Smooth muscle cell (in vitro differentiated cells): ENCODE data around the gene PFKFB2. TPM values are rescaled to one million over a fixed set of nuclear protein-coding genes. Genes with fewer than 3 reads are reported as not detected.
A peak's percentile ranks its signal among the peaks of the same experiment; 100 is the strongest.

ENCODE experiments used
- DNase-seq: peaks from one replicate; lab custom pipeline; 2025; ENCODE audit not compliant: unreplicated experiment; lab: John Stamatoyannopoulos, UW
- H2AFZ ChIP-seq: fragments of 200-600 bp; sonication (generic); 2 replicates; pipeline ENCODE4 v1.6.0; 2016; ENCODE audit warnings: antibody characterized with exemption, low read depth, mild to moderate bottlenecking
- H3F3A ChIP-seq: fragments of 200-600 bp; sonication (generic); 2 replicates; pipeline ENCODE4 v1.6.0; 2017; ENCODE audit warnings: antibody characterized with exemption, low read depth
- H3K27ac ChIP-seq: fragments of 200-600 bp; sonication (generic); 2 replicates; pipeline ENCODE4 v1.5.1; 2016; ENCODE audit warnings: low read depth, mild to moderate bottlenecking
- H3K27me3 ChIP-seq: fragments of 200-600 bp; sonication (generic); 2 replicates; pipeline ENCODE4 v1.6.1; 2016; ENCODE audit warnings: low read depth, mild to moderate bottlenecking
- H3K36me3 ChIP-seq: fragments of 200-600 bp; sonication (generic); 2 replicates; pipeline ENCODE4 v1.5.1; 2016; ENCODE audit warnings: low read depth
- H3K4me1 ChIP-seq: fragments of 200-600 bp; sonication (generic); 2 replicates; pipeline ENCODE4 v1.5.1; 2016; ENCODE audit warnings: low read depth
- H3K4me2 ChIP-seq: fragments of 200-600 bp; sonication (generic); 2 replicates; pipeline ENCODE4 v1.6.0; 2016; ENCODE audit warnings: mild to moderate bottlenecking
- H3K4me3 ChIP-seq: fragments of 200-600 bp; sonication (generic); 2 replicates; pipeline ENCODE4 v1.5.1; 2016; ENCODE audit warnings: mild to moderate bottlenecking
- H3K79me2 ChIP-seq: fragments of 200-600 bp; sonication (generic); 2 replicates; pipeline ENCODE4 v1.6.0; 2016; ENCODE audit warnings: low read depth, mild to moderate bottlenecking
- H3K9ac ChIP-seq: fragments of 200-600 bp; sonication (generic); 2 replicates; pipeline ENCODE4 v1.6.0; 2016; ENCODE audit warnings: low read depth
- H3K9me3 ChIP-seq: fragments of 200-600 bp; sonication (generic); replicated peaks from 2 replicates; pipeline ENCODE4 v1.5.1; 2016; ENCODE audit warnings: low read depth
- H4K20me1 ChIP-seq: fragments of 200-600 bp; sonication (generic); 2 replicates; pipeline ENCODE4 v1.6.0; 2016; ENCODE audit warnings: low read depth
- WGBS: methylation state at CpG from one replicate; pipeline ENCODE4 v1.1.7; 2016; ENCODE audit warnings: low lambda C conversion rate; 5-methylcytosine and 5-hydroxymethylcytosine counted together
- polyA plus RNA-seq: library from polyadenylated mRNA; unstranded; fragments of >200 nt; fragmentation: Nextera tagmentation; extraction: Ambion mirVana; gene quantifications from 2 replicates; pipeline ENCODE4 v1.2.1, GENCODE V29; 2016
- total RNA-seq: library from RNA; depleted of rRNA; stranded (reverse); fragments of >200 nt; gene quantifications from 2 replicates; pipeline ENCODE4 v1.2.3, GENCODE V29; 2014
- TF ChIP-seq, protein P1 (sequence below): fragments of 200-600 bp; sonication (generic); IDR thresholded peaks from 2 replicates; pipeline ENCODE4 v1.5.1; 2017; ENCODE audit warnings: borderline replicate concordance, mild to moderate bottlenecking, antibody characterized with exemption; ENCODE audit not compliant: insufficient read depth, poor library complexity, severe bottlenecking

Gene PFKFB2
- total and polyA plus RNA-seq, 2 experiments from 2014 or later = 5.0 to 9.8 TPM

DNA sequence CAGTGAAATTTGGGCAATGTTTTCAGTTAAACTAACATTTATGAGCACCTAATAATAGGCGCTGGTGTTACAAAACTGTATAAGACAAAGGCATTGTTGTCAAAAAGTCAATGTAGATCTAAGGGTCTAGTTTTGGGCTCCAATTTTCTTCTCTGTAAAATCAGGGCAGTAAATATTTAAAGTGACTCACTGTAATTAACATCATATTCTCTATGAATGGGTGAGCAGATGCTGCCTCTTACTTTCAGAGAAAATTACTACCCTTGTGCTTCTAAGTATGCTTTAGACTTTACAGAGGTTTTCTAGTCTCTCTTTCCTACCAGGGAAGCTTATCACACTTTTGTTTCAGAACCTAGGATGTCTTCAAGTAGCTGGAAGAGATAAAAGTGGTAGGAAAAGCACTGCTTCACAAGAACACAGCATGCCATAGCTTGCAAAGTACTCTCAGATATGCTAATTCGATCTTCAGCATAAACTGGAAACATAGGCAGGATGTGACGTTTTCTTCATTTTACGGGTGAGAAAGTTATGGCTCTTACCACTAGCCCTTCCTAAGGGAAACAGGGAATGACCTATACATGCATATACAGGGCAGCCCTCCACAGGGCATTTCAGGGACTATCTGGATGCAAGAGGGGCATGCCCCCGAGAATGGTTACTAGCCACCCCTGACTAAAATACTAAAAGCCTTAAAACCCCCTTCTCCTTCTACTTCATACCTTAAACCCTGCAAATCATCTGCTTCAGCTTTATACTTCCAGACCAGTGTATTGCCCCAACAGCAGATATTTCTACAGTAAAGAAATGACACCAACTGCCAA lies 23.2 kb upstream of the PFKFB2 start:
- no peaks in the 10 kb centered on the region for H3K27me3 ChIP-seq
- no peak for DNase-seq
- peak overlapping the region; percentile 4 for H3K9ac ChIP-seq
- peaks cover 28% of the 10 kb centered on the region for H3K4me1 ChIP-seq
- H4K20me1 ChIP-seq = no peaks in the 10 kb centered on the region
- no peaks in the 10 kb centered on the region for H3K79me2 ChIP-seq
- TF ChIP-seq, protein P1, sequence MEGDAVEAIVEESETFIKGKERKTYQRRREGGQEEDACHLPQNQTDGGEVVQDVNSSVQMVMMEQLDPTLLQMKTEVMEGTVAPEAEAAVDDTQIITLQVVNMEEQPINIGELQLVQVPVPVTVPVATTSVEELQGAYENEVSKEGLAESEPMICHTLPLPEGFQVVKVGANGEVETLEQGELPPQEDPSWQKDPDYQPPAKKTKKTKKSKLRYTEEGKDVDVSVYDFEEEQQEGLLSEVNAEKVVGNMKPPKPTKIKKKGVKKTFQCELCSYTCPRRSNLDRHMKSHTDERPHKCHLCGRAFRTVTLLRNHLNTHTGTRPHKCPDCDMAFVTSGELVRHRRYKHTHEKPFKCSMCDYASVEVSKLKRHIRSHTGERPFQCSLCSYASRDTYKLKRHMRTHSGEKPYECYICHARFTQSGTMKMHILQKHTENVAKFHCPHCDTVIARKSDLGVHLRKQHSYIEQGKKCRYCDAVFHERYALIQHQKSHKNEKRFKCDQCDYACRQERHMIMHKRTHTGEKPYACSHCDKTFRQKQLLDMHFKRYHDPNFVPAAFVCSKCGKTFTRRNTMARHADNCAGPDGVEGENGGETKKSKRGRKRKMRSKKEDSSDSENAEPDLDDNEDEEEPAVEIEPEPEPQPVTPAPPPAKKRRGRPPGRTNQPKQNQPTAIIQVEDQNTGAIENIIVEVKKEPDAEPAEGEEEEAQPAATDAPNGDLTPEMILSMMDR = no peak
- WGBS = 64% methylated on average over 5 of the region's 5 CpGs
- H3K9me3 ChIP-seq = no peaks in the 10 kb centered on the region
- H3K36me3 ChIP-seq = no peaks in the 10 kb centered on the region
- H3K4me2 ChIP-seq = peak overlapping the region; percentile 20
- peak overlapping the region; percentile 59 for H3K27ac ChIP-seq
- H3K4me3 ChIP-seq = peak overlapping the region; percentile 41
- H3F3A ChIP-seq = no peaks in the 10 kb centered on the region
- H2AFZ ChIP-seq = no peak overlapping the region

DNA sequence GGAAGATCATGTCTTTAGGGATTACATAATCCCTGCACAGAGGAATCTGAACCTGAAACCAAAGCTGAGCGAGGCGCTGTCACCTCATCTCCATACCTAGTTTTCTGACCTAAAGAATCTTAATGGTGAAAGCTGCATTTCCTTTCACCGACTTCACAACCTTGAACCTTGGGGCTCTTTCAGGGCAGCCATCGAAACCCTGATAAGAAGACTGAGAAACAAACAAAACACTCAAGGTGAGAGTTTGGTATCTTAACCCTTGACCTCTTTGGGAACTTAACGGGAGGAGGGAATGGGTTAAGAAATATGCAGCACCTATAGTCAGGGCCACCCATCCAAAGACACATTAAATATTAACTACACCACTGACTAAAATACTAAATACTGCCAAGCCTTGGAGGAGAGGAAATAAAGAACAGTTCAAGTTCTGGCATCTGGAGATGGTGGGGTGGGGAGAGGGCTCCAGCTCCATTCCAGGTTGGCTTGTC lies 22.5 kb upstream of the PFKFB2 start:
- no peaks in the 10 kb centered on the region for H3K79me2 ChIP-seq

DNA sequence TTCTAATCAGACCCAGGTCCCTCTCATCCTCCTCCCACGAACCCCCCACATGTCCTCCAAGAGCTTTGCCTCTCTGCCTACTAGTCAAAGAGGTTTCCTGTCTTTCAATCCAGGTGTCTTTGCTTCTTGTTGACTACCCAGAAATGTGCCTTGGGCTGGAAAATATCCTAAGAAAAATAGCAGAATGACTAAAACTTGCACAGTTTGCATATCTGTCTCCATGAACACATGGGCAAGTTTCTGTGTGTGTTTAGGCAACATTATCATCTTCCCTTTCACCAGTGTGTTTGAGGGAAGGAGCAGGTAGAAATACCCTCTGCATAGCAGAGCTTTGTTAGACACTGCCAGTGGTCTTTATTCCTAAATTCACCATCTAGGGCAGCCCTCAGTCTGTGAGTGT lies 22.1 kb upstream of the PFKFB2 start:
- Histone ChIP-seq H4K20me1 (no peaks in the 10 kb centered on the region), H3K27me3 (no peaks in the 10 kb centered on the region), H3K4me1 (peaks cover 18% of the 10 kb centered on the region), H3K36me3 (no peaks in the 10 kb centered on the region), H3K79me2 (no peaks in the 10 kb centered on the region), H2AFZ (no peak overlapping the region), H3K4me3 (peak overlapping the region; percentile 41), H3F3A (no peaks in the 10 kb centered on the region), H3K27ac (peak overlapping the region; percentile 68), H3K9ac (no peak overlapping the region), H3K9me3 (no peaks in the 10 kb centered on the region), H3K4me2 (no peak overlapping the region)
- TF ChIP-seq, protein P1 = no peak
- WGBS = 65% methylated on average over 1 of the region's 1 CpG
- no peak for DNase-seq

More for the DNA sequence above, 22.5 kb upstream of the PFKFB2 start:
- Histone ChIP-seq H3F3A (no peaks in the 10 kb centered on the region), H3K27ac (peak overlapping the region; percentile 68), H2AFZ (no peak overlapping the region), H3K36me3 (no peaks in the 10 kb centered on the region), H3K4me3 (peak overlapping the region; percentile 41), H3K4me1 (peaks cover 22% of the 10 kb centered on the region), H3K4me2 (peak overlapping the region; percentile 20), H4K20me1 (no peaks in the 10 kb centered on the region), H3K9me3 (no peaks in the 10 kb centered on the region), H3K27me3 (no peaks in the 10 kb centered on the region), H3K9ac (no peak overlapping the region)
- 72% methylated on average over 5 of the region's 5 CpGs for WGBS
- TF ChIP-seq, protein P1 = no peak
- DNase-seq = no peak
